CD14-positive monocyte (primary cell): ENCODE measurements around the gene GREB1L. TPM values are rescaled to one million over a fixed set of nuclear protein-coding genes. Genes with fewer than 3 reads are reported as not detected.

ENCODE experiments used
- DNase-seq, 3 donors: peaks; one replicate each; pipeline ENCODE4 v3.0.0-alpha.2; 2011 to 2022
- H2AFZ ChIP-seq: 2 replicates; pipeline ENCODE4 v1.6.0; 2012; ENCODE audit warnings: mild to moderate bottlenecking, low read depth, low read length, inconsistent platforms; ENCODE audit not compliant: insufficient read depth, poor library complexity, severe bottlenecking
- H3K27ac ChIP-seq, 2 donors: 1 replicate in 1 of 2; 2 replicates in 1 of 2; pipeline ENCODE4 v1.5.1; 2012 to 2013; ENCODE audit warnings: low read length in 2 of 2, control low read depth in 1 of 2, inconsistent platforms in 1 of 2, low read depth in 1 of 2, mild to moderate bottlenecking in 1 of 2
- H3K27me3 ChIP-seq, 2 donors: one replicate each; pipeline versions ENCODE4 v1.6.0 to v1.6.1; 2011 to 2013; ENCODE audit warnings: low read length in 2 of 2; ENCODE audit not compliant: control insufficient read depth in 2 of 2, insufficient read depth in 2 of 2
- H3K36me3 ChIP-seq, 2 donors: replicated peaks in 1 of 2; 1 replicate in 1 of 2; 2 replicates in 1 of 2; pipeline versions ENCODE4 v1.5.1 to v1.6.1; 2012 to 2013; ENCODE audit warnings: low read length in 2 of 2, control low read depth in 1 of 2, inconsistent platforms in 1 of 2, mild to moderate bottlenecking in 1 of 2; ENCODE audit not compliant: insufficient read depth in 2 of 2, control insufficient read depth in 1 of 2
- H3K4me1 ChIP-seq, 2 donors: 1 replicate in 1 of 2; 2 replicates in 1 of 2; pipeline versions ENCODE4 v1.5.1 to v1.6.1; 2012 to 2013; ENCODE audit warnings: low read length in 2 of 2, control low read depth in 1 of 2, inconsistent platforms in 1 of 2, mild to moderate bottlenecking in 1 of 2, moderate library complexity in 1 of 2; ENCODE audit not compliant: insufficient read depth in 2 of 2, control insufficient read depth in 1 of 2
- H3K4me2 ChIP-seq: replicated peaks from 2 replicates; pipeline ENCODE3; 2012; ENCODE audit warnings: low read length, moderate library complexity, mild to moderate bottlenecking; ENCODE audit not compliant: poor library complexity, severe bottlenecking; ENCODE audit errors: extremely low read depth
- H3K4me3 ChIP-seq, 3 experiments: fragments of 200-600 bp in 1 of 3; sonication (generic) in 1 of 3; replicated peaks in 1 of 3; 1 replicate in 2 of 3; 2 replicates in 1 of 3; pipeline ENCODE4 v1.5.1; 2011 to 2013; ENCODE audit warnings: low read length in 3 of 3, mild to moderate bottlenecking in 3 of 3, control low read depth in 2 of 3, low read depth in 2 of 3, inconsistent platforms in 1 of 3, moderate library complexity in 1 of 3
- H3K79me2 ChIP-seq: 2 replicates; pipeline ENCODE4 v1.6.0; 2012; ENCODE audit warnings: mild to moderate bottlenecking, control low read depth, inconsistent platforms, low read length, moderate library complexity; ENCODE audit not compliant: insufficient read depth
- H3K9ac ChIP-seq: 2 replicates; pipeline ENCODE4 v1.6.0; 2017; ENCODE audit warnings: low read length, mild to moderate bottlenecking; ENCODE audit not compliant: insufficient read depth, poor library complexity, severe bottlenecking
- H3K9me3 ChIP-seq, 2 donors: replicated peaks in 1 of 2; 1 replicate in 1 of 2; 2 replicates in 1 of 2; pipeline versions ENCODE4 v1.5.1 to v1.6.1; 2012 to 2013; ENCODE audit warnings: low read length in 2 of 2, control low read depth in 1 of 2; ENCODE audit not compliant: control insufficient read depth in 1 of 2, insufficient read depth in 1 of 2
- H4K20me1 ChIP-seq: 2 replicates; pipeline ENCODE4 v1.6.0; 2012; ENCODE audit warnings: mild to moderate bottlenecking, low read length, control low read depth, moderate library complexity; ENCODE audit not compliant: insufficient read depth
- H3K27ac Mint-ChIP-seq, 7 donors: one replicate each; pipeline ENCODE4 v1.8.0; 2020; ENCODE audit warnings: mild to moderate bottlenecking in 7 of 7, mixed read lengths in 7 of 7, moderate library complexity in 6 of 7, inconsistent platforms in 2 of 7
- H3K27me3 Mint-ChIP-seq, 3 donors: one replicate each; pipeline ENCODE4 v1.8.0; 2021 to 2022; ENCODE audit warnings: low read depth in 3 of 3, mild to moderate bottlenecking in 3 of 3, mixed read lengths in 3 of 3, moderate library complexity in 3 of 3, inconsistent platforms in 1 of 3
- H3K36me3 Mint-ChIP-seq, 2 donors: one replicate each; pipeline ENCODE4 v1.8.0; 2020; ENCODE audit warnings: mixed read lengths in 2 of 2, inconsistent platforms in 1 of 2, mild to moderate bottlenecking in 1 of 2
- H3K4me1 Mint-ChIP-seq: one replicate; pipeline ENCODE4 v1.8.0; 2020; ENCODE audit warnings: mild to moderate bottlenecking, mixed read lengths
- H3K4me3 Mint-ChIP-seq, 2 donors: one replicate each; pipeline ENCODE4 v1.8.0; 2020; ENCODE audit warnings: mild to moderate bottlenecking in 2 of 2, mixed read lengths in 2 of 2, moderate library complexity in 1 of 2
- H3K9me3 Mint-ChIP-seq, 7 donors: one replicate each; pipeline ENCODE4 v1.8.0; 2020 to 2022; ENCODE audit warnings: mixed read lengths in 7 of 7, mild to moderate bottlenecking in 6 of 7, moderate library complexity in 6 of 7, inconsistent platforms in 2 of 7
- CTCF ChIP-seq: fragments of 200-600 bp; IDR thresholded peaks from one replicate; pipeline ENCODE4 v1.8.0; 2022; ENCODE audit warnings: antibody characterized with exemption, mild to moderate bottlenecking
- WGBS: methylation state at CpG from one replicate; pipeline ENCODE4 v1.1.5; 2013; ENCODE audit warnings: missing lambda C conversion rate; ENCODE audit not compliant: insufficient coverage; 5-methylcytosine and 5-hydroxymethylcytosine counted together
- intact Hi-C, 2 donors: fragments of 100-400 bp; cut with micrococcal nuclease; formaldehyde crosslinking; loops; one replicate each; pipeline versions ENCODE4 v1.15.0 to v1.15.1; 2023
- polyA plus RNA-seq, 3 donors: library from polyadenylated mRNA; depleted of rRNA in 1 of 3; unstranded in 2 of 3; stranded (reverse) in 1 of 3; fragments of 300-500 nt in 2 of 3; fragments of >200 nt in 1 of 3; fragmentation: Illumina TruSeq in 2 of 3; gene quantifications; 1 replicate in 2 of 3; 2 replicates in 1 of 3; pipeline ENCODE4 v1.2.3, GENCODE V29; 2012 to 2021

Gene GREB1L
- polyA plus RNA-seq, 3 donors = 0.02 to 0.03 TPM; not detected in 1

DNA sequence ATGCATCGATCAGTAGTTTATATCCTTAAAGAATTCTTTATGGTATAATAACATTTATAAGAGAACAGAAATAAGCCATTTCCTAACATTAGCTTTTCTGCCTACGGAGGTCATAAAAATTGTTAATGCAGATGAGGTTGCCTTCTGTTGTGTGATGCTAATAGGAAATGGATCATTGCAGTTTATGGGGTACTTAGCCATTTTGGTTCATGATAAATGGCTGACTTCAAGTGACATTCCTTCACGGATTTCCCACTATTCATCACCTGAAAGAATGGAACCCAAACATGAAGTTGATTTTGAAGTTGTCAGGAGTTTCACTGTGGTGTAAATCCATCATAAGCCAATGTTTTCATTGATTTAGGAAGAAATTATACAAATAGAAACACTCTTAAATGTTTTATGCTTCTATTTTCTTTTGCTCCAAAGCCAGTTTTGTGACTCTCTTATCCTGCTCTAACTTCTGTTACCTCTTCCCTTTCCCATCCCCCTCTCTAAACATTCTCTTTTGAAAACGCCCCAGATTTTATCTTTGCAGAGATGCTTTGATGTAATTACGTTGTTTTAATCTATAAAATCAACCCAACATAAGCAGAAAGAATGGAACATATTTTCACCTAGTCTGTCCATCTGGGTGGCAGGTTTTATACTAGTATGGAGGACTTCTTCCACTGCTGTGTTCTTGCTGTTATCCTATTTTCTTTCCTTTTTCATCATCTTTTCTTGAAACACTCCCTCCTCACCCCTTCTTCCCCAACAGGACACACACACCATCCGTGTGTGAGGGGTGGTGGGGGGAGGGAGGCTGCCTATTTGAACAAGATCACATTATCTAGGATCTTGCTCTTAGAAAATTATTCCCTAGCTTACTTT, 58.2 kb downstream of the GREB1L start:
- H3K27ac Mint-ChIP-seq = no peak overlapping the region
- Histone ChIP-seq H4K20me1 (no peaks in the 10 kb centered on the region), H3K27ac (no peak overlapping the region), H3K4me1 (no peaks in the 10 kb centered on the region), H3K36me3 (no peaks in the 10 kb centered on the region), H3K4me3 (no peak overlapping the region), H3K79me2 (no peaks in the 10 kb centered on the region), H3K9ac (no peak overlapping the region), H3K9me3 (no peaks in the 10 kb centered on the region), H2AFZ (no peak overlapping the region), H3K4me2 (no peak overlapping the region), H3K27me3 (no peaks in the 10 kb centered on the region)
- H3K27me3 Mint-ChIP-seq = peaks cover 0 to 2% (median 2%) of the 10 kb centered on the region in 3 donors
- WGBS = no CpG with 5 or more reads among the region's 6 CpGs
- no peaks in the 10 kb centered on the region for H3K4me1 Mint-ChIP-seq
- no peak overlapping the region for H3K4me3 Mint-ChIP-seq
- intact Hi-C loops = no loop called here
- no peaks in the 10 kb centered on the region for H3K36me3 Mint-ChIP-seq
- TF ChIP-seq CTCF = no peak
- H3K9me3 Mint-ChIP-seq = peaks cover 0 to 4% (median 1%) of the 10 kb centered on the region in 7 donors
- no peak for DNase-seq

DNA sequence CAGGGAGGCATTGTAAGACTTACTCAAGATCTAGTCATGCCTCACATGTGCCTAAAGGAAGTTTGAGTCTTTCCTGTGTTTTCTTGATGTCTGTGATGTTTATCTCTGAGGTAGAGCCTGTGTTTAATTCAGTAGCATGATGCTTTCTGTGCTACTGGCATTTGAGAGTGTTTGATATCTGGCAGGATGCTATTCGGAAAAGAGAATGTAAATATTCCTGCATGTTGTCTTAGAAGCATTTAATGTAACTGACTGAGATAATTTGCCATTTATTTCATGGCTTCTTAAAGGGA, 58.8 kb downstream of the GREB1L start:
- no peak overlapping the region for H2AFZ ChIP-seq
- H3K36me3 ChIP-seq = no peaks in the 10 kb centered on the region
- no peak overlapping the region for H3K27ac ChIP-seq
- H3K27ac Mint-ChIP-seq = no peak overlapping the region
- DNase-seq = no peak
- no peaks in the 10 kb centered on the region for H3K79me2 ChIP-seq
- H4K20me1 ChIP-seq = no peaks in the 10 kb centered on the region
- H3K27me3 ChIP-seq = no peaks in the 10 kb centered on the region
- H3K36me3 Mint-ChIP-seq = no peaks in the 10 kb centered on the region
- no peak overlapping the region for H3K4me3 Mint-ChIP-seq
- H3K4me3 ChIP-seq = no peak overlapping the region
- no peaks in the 10 kb centered on the region for H3K9me3 ChIP-seq
- intact Hi-C loops = no loop called here
- no peak overlapping the region for H3K9ac ChIP-seq
- H3K4me1 Mint-ChIP-seq = no peaks in the 10 kb centered on the region
- no peaks in the 10 kb centered on the region for H3K4me1 ChIP-seq
- TF ChIP-seq CTCF = no peak
- peaks cover 0 to 2% (median 2%) of the 10 kb centered on the region in 3 donors for H3K27me3 Mint-ChIP-seq
- peaks cover 0 to 4% (median 0%) of the 10 kb centered on the region in 7 donors for H3K9me3 Mint-ChIP-seq
- 89% methylated on average over 1 of the region's 1 CpG for WGBS
- no peak overlapping the region for H3K4me2 ChIP-seq
